ENCODE results near the gene UBE2Z.

Gene UBE2Z

DNA sequence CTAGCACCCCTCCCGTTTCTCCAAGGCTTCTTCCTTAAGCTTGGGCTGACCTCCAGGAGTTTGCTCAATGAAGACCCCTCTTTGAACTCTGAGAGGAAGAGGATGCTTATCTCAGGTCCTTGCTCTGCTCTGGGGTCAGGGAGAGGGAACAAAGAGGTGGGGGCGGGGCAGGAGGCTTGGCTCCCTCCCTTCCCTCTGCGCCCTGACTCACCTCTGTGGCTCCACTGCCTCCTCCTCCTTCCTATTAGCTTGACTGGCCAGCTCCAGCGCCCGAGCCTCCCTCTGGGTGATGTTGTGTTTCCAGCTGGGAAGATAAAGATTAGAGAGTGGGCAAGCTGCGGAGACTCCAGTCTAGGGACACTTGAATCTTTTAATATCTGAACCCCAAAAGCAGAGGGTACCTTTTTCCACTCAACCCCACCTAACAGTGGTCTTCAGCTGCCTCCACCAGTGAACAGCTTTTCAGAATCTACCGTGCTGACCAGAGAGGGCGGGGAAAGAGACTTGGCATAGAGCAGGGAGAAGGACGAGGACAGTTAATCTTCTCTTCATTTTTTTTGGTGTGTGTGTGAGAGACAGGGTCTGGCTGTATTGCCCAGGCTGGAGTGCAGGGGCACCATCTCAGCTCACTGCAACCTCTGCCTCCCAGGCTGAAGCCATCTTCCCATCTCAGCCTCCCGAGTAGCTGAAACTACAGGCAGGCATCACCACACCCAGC, 53.5 kb downstream of the UBE2Z start:
- DNase-seq: no peak

GRCh38 chr17:48970224-48970623, 62.0 kb downstream of the UBE2Z start:
- no peak for DNase-seq

- no peak for DNase-seq
Observed at GRCh38 chr17:48970865-48971687, 62.9 kb downstream of the UBE2Z start.

DNA sequence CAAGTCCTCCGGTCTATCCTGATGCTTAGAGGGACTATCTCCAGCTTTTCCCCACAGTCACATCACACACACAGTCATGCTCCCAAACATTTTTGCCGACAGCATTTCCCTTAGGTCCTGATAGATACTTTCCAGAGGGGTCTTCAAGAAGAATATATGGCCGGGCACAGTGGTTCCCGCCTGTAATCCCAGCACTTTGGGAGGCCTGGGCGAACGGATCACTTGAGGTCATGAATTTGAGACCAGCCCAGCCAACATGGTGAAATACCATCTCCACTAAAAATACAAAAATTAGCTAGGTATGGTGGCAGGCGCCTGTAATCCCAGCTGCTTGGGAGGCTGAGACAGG, 64.5 kb downstream of the UBE2Z start:
- DNase-seq: no peak

GRCh38 chr17:48973806-48974205, 65.6 kb downstream of the UBE2Z start:
- DNase-seq: no peak
